CD4-positive, alpha-beta T cell treated with Interleukin-15 for 4 hours (primary cell): ENCODE measurements around the gene GALNT17.

Source experiments
- DNase-seq: peaks from one replicate; pipeline ENCODE4 v3.0.0-alpha.2; 2020; ENCODE audit warnings: low spot score

Gene GALNT17

DNA sequence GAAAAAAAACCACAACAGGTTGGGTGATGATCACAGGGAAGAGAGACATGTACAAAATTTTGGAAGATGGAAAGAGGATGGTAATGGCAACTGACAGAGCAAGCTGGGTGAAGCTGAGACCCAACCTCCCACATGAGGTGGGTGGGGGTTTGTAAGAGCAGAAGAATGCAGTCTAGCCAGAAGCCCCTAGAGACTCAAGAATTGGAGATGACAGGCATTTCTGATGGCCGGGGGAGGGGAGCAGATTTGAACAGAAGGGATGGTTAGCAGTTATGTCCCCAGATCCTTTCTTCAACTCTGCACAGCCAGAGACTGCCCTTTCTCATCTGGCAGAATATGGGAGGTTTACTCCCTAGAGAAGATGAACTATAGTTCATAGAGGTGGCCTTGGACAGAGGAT is 208.0 kb downstream of the GALNT17 start:
- no peak for DNase-seq

DNA sequence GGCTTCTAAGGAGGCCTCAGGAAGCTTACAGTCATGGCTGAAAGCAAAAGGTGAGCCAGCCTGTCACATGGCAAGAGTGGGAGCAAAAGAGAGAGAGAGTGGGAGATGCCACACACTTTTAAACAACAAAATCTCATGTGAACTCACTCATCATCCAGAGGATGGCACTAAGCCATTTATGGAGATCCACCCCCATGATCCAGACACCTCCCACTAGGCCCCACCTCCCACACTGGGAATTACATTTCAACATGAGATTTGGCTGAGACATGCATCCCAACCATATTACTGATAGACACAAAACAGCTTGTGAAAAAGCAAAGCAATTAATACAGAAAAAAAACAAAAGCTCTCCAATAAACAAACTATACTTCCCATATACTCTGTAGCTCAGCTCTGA is 210.3 kb downstream of the GALNT17 start:
- DNase-seq = no peak

DNA sequence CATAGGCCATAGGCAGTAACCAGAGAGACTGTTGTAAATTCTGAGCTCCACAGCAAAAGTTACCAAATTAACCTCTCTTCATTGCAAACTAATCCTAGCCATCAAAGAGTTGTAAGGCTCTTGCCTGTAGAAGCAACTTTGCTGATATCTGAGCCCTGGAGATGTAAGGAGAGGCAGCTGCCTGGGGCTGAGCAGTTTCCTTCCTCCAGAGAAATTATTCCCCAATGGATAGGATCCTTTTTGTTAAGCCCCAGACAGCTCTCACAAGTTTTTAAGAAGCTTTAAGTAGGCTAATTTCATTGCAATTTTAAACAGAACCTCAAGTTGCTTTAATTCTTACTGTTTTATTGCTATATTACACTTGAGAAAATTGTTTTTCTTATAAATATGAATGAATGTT is 211.1 kb downstream of the GALNT17 start:
- DNase-seq = no peak

DNA sequence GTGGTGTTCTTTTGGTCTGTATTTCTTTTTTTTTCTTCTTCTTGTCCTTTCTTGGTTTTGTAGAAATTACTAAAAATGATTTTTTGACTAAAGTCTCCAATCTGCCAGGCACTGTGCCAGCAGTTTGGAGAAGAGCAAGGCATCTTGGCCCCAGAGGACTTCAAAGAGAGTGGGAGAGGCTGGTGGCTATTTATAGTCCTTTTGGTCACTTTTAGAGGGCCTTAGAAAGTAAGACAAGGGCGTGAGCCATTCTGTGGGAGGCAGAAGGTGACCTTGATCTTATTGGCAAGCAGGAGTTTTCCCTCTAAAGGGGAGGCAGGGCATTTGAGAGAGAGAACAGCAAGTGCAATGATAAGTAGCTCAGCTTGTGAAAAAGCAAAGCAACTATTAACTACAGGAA is 211.9 kb downstream of the GALNT17 start:
- DNase-seq = no peak

DNA sequence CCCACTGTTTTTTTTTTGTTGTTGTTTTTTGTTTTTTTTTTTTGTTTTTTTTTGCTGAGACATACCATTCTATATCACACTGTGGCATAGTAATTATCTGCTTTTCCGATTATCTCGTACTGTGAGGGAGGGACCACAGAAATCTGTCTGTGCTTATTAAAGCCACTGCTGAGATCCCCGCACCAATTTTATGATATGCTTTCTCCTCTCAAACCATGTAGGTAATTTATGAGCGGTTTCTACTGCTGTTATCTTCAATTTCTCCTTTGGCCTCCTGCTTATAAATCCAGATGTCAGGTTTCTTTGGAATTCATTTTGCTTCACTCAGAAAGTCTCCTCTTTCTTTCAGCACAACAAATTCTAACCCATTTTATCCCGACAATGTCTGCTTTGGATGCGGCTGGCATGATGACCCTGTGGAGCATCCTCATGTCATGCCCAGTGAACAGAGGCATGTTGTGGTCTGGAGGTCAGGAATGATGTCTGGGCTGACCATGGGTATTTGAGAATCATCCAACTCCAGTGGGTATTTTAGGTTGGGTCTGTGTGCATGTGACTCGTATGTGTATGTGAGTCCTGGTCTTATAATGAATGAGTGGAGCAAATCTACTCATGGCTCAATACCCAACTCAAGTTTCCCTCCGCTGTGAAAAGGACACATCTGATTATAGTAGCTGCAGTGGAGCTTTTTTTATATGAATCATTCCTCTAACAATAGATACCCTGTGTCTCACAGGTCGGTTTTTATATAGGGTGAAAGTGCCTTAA is 213.4 kb downstream of the GALNT17 start:
- no peak for DNase-seq

DNA sequence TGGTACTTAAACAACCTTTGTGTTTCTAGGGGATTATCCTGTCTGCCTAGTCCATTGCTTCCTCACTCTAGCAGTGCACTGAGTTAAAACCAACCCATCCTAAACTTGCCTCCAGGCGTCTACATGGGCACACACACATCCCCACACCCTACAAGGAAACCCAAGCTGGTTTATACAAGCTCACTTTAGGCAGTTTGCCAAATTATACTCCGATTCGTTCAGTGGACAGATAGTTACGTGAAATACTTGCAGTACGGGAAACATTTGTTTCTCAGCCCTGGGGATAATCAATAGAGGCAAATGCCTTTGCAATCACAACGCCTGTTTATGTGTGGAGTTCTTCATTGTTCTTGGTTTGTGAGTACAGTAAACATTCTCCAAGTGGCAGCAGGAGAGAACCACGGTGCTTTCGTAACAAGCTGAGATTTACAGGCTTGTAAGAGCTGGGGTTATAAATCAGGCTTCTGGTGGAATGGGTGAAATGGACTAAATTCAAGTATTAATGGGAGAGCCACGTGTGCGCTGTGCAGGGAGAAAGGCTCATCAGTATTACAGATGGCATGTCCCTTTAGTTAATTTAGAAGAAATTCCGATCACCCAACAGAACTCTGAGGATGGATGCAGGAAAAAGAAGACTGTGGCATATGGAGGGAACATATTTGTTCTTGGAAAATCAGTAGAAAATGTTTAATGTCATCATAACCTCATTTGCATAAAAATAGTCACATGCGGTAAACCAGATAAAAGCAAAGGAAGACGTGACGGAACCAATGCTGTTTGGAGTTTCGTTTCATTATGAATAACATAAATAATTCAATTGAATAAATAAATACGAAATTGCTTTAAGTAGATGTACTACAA is 217.1 kb downstream of the GALNT17 start:
- no peak for DNase-seq

DNA sequence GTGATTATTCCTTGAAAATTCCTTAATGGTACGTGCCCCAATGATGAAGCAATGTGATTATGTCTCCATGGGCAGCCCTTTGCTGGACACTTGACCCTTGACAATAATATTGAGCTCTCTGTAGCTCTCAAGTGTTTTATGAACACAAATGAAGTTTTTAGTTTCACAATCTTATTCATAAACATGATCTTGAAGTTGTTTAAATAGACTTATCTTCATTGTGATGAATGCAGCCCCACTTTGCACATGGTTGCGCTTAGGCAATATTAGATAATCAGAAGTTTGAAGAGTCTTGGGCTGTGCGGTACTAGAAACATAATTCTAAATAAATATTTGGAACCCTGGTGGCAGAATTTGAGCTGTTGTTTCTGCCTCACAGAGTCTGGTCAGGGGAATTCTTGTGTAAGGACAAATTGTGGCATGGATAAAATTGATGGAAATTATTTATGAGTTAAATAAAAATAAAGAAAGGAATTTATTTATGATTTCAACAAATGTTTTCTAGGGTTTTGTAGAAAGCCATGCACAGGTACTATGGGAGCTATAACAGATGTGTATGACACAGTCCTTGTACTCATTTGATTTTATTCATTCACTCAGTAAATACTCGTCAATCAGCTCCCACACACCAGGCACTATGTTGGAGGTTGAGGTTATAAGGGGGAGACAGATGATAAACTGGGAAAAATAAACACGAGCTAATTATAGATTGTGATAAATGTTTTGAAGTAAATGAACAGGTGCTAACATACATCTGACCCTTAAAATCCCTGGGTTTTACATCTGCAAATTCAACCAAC is 217.9 kb downstream of the GALNT17 start:
- no peak for DNase-seq

DNA sequence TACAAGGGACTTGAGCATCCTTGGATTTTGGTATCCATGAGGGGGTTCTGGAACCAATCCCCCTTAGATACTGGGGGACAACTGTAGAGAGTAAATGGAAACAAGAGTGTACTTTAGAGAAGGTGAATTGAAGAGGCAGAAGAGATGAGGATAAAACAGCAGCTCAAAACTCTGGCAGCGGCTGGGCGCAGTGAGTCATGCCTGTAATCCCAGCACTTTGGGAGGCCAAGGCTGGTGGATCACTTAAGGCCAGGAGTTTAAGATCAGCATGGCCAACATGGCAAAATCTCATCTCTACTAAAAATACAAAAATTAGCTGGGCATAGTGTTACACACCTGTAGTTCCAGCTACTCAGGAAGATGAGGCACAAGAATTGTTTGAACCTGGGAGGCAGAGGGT is 218.7 kb downstream of the GALNT17 start:
- no peak for DNase-seq

DNA sequence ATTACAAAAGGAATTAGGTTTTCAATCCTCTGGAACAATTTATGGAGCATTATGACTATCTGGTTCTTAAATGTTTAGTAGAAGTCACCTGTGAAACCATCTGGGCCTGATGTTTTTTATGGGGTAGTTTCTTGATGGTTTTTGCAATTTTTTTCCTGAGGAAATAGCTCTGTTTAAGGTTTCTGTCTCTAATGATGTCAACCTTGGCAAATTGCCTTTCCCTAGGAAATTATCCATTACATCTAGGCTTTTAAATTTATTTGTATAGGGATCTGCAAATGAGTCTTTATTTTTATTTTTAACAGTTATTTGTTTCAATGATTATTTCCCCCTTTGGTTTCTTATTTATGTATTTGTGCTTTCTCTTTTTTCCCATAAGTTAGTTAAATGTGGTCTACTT is 222.8 kb downstream of the GALNT17 start:
- DNase-seq = no peak

DNA sequence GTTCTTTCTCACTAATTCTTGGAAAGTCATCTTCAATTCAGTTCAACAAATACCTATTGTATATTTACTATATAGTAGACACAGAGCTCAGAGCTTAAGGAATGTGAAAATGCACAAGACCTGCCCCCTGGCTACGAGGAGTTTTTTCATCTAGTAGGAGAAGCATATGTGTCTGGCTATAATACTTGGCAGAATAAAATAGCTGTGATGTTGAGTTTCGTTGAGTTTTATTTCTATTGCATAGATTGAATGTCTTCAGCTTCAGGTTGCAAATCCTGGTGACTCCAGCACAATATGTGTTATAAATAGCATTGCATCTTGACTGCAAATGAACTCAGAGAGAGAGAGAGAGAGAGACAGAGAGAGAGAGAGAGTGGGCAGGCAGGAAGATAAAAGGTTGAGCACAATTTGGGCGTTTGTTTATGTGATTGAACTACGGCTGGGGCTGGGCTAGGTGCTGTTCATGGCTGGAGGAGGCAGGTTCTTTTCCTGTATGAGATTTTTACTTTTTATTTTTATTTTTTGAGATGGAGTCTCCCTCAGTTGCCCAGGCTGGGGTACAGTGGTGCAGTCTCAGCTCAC is 229.6 kb downstream of the GALNT17 start:
- DNase-seq = no peak

DNA sequence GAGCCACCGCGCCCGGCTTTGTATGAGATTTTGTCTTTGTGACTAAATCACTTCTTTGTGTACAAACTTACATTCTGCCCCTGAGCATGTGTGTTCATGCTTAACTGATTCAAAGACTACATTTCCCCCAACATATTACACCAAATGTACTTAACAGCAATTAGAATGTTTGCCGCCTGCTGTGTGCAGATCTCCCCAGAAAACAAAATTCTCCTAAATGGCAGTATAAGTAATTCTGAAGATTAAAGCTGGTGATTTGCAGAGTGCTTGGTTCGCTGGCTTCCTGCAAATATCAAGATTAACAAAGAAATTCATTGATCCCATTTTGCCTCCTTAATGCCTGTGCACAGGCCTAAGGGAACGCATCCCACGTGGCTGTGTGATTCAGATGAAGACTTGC is 230.3 kb downstream of the GALNT17 start:
- DNase-seq = no peak

DNA sequence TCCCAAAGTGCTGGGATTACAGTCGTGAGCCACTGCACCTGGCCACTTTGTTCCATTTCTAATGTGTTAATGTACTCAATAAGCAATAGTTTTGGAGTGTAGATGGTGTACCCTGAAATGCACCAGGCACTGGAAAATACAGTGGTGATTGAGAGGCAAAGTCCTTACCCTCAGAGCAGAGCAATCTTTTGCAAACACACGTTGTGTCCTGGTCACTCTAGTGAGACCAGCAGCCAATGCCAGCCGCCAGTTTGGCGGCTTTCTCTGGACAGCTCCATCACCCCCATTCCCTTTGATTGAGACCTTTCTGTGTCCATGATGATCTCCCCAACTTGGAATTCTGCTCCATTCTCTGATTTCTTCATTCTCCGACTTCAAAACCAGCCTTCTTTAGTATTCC is 231.3 kb downstream of the GALNT17 start:
- no peak for DNase-seq

DNA sequence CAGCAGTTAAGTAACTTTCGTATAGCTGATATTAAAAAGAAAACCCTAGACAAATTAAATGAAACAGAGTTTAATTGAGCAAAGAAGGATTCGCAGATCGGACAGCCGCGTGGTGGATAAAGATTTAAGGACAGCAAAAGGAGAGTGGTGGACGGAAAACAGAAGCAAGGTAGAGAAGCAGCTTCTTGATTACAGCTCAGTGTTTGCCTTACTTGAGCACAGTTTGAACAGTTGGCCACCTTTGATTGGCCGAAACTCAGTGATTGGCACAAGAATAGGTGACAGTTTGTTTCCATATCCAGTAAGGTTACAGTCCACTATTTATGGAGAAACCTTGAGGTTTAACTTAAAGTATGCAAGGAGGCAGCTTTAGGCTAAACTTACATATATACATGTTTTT is 231.7 kb downstream of the GALNT17 start:
- DNase-seq = no peak

DNA sequence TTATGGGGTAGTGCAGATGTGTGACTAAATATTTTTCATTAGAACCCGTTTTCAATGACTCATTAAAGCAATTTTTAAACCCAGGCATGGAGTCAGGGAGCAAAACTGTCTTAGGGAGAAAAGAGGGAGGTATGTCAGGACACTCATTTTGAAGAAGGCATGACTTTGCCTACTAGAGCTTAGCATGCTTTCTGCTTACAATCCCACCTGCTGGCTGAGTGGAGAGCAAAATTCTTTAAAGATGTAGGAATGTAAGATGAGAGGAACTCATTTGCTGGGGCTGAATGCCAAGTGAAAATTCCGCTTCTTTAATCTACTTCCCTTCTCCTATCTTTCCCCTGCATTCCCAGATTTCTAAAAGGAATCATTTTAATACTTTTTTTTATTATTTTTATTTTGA is 232.6 kb downstream of the GALNT17 start:
- DNase-seq = no peak

DNA sequence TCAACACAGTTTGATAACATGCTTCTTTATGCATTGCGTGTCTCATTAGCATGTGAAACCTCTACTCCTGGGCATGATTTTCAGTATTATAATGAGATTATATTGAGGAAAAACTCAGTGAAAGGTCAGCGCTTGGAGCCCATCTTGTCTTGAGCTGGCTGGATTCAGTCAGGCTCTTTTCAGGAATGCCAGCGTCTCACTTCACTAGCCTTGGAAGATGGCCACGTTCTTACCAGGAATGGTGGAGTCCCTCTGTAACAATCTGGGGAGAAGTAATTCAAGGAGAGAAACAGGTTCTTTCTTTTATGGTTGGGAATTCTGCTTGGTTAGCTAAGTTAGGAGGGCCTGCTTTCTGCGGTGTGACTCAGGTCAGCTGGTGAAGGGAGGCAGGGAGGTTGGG is 241.0 kb downstream of the GALNT17 start:
- no peak for DNase-seq

DNA sequence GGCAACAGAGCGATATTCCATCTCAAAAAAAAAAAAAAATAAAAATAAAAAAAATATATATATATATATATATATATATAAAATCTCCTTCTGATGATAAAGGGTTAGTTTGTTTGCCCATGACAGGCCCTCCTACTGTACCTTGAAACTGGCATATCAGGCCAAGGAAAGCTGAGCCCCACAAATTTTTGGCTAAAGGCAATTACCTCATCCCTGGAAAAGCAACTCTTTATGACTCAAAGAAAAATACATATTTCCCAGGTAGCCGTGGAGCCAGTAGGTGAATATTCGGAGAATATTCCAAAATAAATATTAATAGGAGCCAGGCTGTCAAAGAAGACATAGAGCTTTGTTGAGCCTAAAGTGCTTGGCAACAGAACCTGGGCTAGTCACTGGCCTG is 245.1 kb downstream of the GALNT17 start:
- DNase-seq = no peak

DNA sequence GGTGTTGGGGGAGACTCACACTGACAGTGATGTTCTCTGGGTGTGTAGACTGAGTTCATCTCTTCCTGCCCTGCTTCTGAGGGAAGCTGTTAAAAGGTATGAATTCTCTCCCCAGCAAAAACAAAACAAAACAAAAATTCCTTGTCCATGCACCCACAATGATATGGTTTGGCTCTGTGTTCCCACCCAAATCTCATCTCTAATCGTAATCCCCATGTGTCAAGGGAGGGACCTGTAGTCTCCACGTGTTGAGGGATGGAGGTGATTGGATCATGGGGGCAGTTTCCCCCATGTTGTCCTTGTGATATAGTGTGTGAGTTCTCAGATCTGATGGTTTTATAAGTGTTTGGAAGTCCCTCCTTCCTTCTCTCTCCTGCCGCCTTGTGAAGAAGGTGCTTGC is 245.5 kb downstream of the GALNT17 start:
- no peak for DNase-seq

DNA sequence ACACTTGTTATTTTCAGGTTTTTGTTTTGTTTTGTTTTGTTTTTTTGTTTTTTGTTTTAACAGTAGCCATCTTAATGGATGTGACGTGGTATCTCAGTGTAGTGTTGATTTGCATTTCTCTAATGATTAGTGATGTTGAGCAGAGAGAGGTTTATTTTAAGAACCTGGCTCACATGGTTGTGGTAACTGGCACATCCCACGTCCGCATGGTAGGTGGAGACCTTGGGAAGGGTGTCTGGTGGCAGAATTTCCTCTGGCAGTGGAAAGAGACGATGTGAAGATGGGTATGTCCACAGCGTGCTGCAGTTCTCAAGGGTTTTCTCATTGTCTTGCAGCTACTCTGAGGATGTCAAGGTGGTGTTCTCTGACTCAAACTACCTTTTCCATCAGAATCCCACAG is 252.2 kb downstream of the GALNT17 start:
- DNase-seq = no peak

DNA sequence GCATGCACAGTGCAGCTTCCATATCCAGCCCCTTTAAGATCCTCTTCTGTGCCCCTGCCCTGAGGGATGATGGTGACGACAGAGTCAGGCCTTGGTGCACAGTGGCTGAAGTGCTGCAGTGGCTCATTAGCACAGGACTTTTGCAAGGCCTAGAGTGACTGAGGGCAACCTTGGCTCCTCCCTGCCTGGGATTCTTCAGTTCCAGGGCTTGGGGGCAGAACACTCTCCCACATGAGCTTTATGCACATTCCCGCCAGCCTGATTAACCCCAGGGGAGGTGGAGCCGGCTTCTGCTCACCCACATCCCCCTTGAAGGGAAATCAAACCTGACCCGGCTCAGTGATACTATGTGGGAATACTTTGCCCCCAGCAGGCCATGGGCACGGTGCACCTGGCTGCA is 253.4 kb downstream of the GALNT17 start:
- no peak for DNase-seq

DNA sequence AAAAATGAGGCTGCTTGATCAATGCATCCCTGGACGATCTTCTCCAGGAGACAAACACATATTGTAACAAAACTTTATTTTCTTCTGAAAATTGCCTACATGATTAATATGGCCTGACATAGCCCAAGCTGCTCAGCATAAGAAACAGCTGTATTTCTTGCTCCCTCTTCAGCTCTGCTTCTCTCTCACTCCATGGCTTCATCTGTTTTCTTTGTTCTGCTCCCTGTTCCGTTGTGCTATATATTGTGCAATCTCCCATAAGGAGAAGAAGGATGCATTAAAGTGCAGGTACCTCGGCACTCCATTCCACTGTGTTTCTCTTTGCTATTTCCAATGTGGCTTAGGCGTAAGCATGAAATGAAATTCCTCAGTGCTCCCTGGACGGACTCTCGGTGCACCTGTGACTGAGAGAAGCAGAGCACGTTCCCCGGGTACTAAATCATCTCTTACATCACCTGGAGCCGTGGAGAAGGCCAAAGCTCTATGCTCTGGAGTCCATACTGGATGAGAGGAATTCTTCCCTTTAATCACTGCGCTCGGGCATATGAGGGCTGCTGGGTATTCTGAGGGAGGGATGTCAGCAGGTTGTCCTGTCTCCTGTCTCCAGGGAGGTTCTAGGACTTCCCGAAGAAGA is 254.3 kb downstream of the GALNT17 start:
- no peak for DNase-seq

DNA sequence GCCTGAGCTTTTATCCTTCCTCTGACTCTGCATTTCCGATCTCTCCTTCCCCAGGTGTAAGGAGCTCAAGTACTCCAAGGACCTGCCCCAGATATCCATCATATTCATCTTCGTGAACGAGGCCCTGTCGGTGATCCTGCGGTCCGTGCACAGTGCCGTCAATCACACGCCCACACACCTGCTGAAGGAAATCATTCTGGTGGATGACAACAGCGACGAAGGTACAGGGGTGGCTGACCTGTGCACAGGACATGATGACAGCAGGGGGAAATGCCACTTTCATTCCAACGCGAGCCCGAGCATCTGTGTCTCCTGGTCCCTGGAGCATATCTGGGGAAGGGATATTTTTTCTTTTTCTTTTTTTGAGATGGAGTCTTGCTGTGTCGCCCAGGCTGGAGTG is 256.2 kb downstream of the GALNT17 start:
- no peak for DNase-seq

DNA sequence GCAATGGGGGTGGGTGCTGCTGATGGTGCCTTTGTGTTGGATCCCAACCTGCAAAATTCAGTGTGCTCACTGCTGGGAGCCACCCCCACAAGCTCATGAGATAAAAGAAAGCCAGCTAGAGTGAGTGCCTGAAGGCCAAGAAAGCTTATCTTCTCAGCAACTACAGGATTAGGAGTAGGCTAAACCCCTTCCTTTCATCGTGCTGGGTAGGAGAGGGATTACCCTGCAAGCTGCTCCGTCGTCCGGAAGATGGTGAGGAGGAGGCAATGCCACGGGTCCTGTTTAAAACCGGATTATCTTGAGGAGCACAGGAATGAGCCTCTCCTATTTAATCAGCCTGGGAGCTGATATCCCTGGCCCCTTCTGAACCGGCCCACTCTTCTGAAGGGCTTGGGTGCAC is 258.0 kb downstream of the GALNT17 start:
- no peak for DNase-seq
